HepG2 (cell line): Measurements from ENCODE around the gene CTNNA1. TPM values are rescaled to one million over a fixed set of nuclear protein-coding genes. Genes with fewer than 3 reads are reported as not detected.

Experiments
- AKAP8 ChIP-seq: sonication (generic); formaldehyde crosslinking; IDR thresholded peaks from 2 replicates; pipeline ENCODE4 v1.5.1; 2020; ENCODE audit warnings: mild to moderate bottlenecking, missing genetic modification reagents
- CENPX ChIP-seq: sonication (generic); formaldehyde crosslinking; IDR thresholded peaks from 2 replicates; pipeline ENCODE4 v1.9.0; 2021; ENCODE audit warnings: mild to moderate bottlenecking, missing genetic modification reagents, moderate library complexity
- GABPA ChIP-seq, 2 experiments: IDR thresholded peaks; 2 replicates each; pipeline ENCODE4 v1.6.1; 2011 to 2016; ENCODE audit warnings: low read depth in 2 of 2, low read length in 1 of 2, missing biosample characterization in 1 of 2, missing genetic modification characterization in 1 of 2
- HMG20A ChIP-seq: IDR thresholded peaks from 2 replicates; pipeline ENCODE4 v1.6.1; 2016; ENCODE audit warnings: borderline replicate concordance
- NFKBIZ ChIP-seq: IDR thresholded peaks from 2 replicates; pipeline ENCODE4 v1.6.1; 2018; ENCODE audit warnings: missing genetic modification reagents, missing compliant biosample characterization
- PHB2 ChIP-seq: fragments of 450-650 bp; IDR thresholded peaks from 2 replicates; pipeline ENCODE4 v1.6.1; 2018; ENCODE audit not compliant: partially characterized antibody
- RAD51 ChIP-seq: fragments of 450-650 bp; IDR thresholded peaks from 2 replicates; pipeline ENCODE4 v1.6.1; 2016; ENCODE audit warnings: borderline replicate concordance
- REXO4 ChIP-seq: sonication (generic); formaldehyde crosslinking; IDR thresholded peaks from 2 replicates; pipeline ENCODE4 v1.8.0; 2022; ENCODE audit warnings: missing genetic modification reagents, mild to moderate bottlenecking, borderline replicate concordance
- RXRB ChIP-seq: IDR thresholded peaks from 2 replicates; pipeline ENCODE4 v1.6.1; 2016; ENCODE audit warnings: borderline replicate concordance, missing genetic modification reagents, missing compliant biosample characterization
- SALL2 ChIP-seq: sonication (generic); formaldehyde crosslinking; IDR thresholded peaks from 2 replicates; pipeline ENCODE4 v1.8.1; 2023; ENCODE audit warnings: mild to moderate bottlenecking, missing genetic modification reagents, inconsistent platforms
- SOX6 ChIP-seq, 2 experiments: fragments of 450-650 bp in 1 of 2; sonication (generic) in 1 of 2; formaldehyde crosslinking in 1 of 2; IDR thresholded peaks; 2 replicates each; pipeline versions ENCODE4 v1.4.0 to v1.6.1; 2017 to 2020; ENCODE audit warnings: antibody characterized with exemption in 1 of 2, mild to moderate bottlenecking in 1 of 2, missing genetic modification reagents in 1 of 2
- TARDBP ChIP-seq: sonication (generic); formaldehyde crosslinking; IDR thresholded peaks from 2 replicates; pipeline ENCODE4 v1.8.0; 2022; ENCODE audit warnings: mild to moderate bottlenecking, missing genetic modification reagents
- TFDP1 ChIP-seq: IDR thresholded peaks from 2 replicates; pipeline ENCODE4 v1.6.1; 2016; ENCODE audit warnings: missing compliant biosample characterization, missing genetic modification reagents, borderline replicate concordance
- ZBTB4 ChIP-seq: sonication (generic); formaldehyde crosslinking; IDR thresholded peaks from 2 replicates; pipeline ENCODE4 v1.4.0; 2020; ENCODE audit warnings: missing genetic modification reagents, mild to moderate bottlenecking, borderline replicate concordance
- ZBTB7A ChIP-seq: sonication (generic); formaldehyde crosslinking; IDR thresholded peaks from 2 replicates; pipeline ENCODE4 v1.8.0; 2022; ENCODE audit warnings: mild to moderate bottlenecking, missing genetic modification reagents
- ZMYM2 ChIP-seq: sonication (generic); formaldehyde crosslinking; IDR thresholded peaks from 2 replicates; pipeline ENCODE4 v1.8.0; 2022; ENCODE audit warnings: mild to moderate bottlenecking, missing genetic modification reagents
- ZNF251 ChIP-seq: sonication (generic); formaldehyde crosslinking; IDR thresholded peaks from 2 replicates; pipeline ENCODE4 v1.9.0; 2021; ENCODE audit warnings: mild to moderate bottlenecking, missing genetic modification reagents
- ZNF292 ChIP-seq: sonication (generic); formaldehyde crosslinking; IDR thresholded peaks from 2 replicates; pipeline ENCODE4 v1.8.1; 2022; ENCODE audit warnings: mild to moderate bottlenecking, low read depth, missing genetic modification reagents, borderline replicate concordance
- ZNF383 ChIP-seq: sonication (generic); formaldehyde crosslinking; IDR thresholded peaks from 2 replicates; pipeline ENCODE4 v1.4.0; 2020; ENCODE audit warnings: missing genetic modification reagents, mild to moderate bottlenecking, borderline replicate concordance
- ZNF747 ChIP-seq: sonication (generic); formaldehyde crosslinking; IDR thresholded peaks from 2 replicates; pipeline ENCODE4 v1.8.1; 2023; ENCODE audit warnings: missing genetic modification reagents, mild to moderate bottlenecking, borderline replicate concordance
- ZNF879 ChIP-seq: sonication (generic); formaldehyde crosslinking; IDR thresholded peaks from 2 replicates; pipeline ENCODE4 v1.8.1; 2023; ENCODE audit warnings: missing genetic modification reagents
- polyA plus RNA-seq, 8 experiments: library from polyadenylated mRNA; depleted of rRNA in 3 of 8; stranded (reverse) in 7 of 8; unstranded in 1 of 8; fragments of >200 nt; fragmentation: Illumina TruSeq in 4 of 8; extraction: Trizol in 4 of 8; gene quantifications; 2 replicates each; pipeline versions ENCODE4 v1.2.1 to v1.2.3, GENCODE V29; 2011 to 2016; ENCODE audit warnings: low read depth in 4 of 8, missing spikeins in 1 of 8, mixed read lengths in 1 of 8; ENCODE audit not compliant: insufficient read depth in 1 of 8
- total RNA-seq, 5 experiments: library from RNA; depleted of rRNA; stranded (reverse); fragments of >200 nt; fragmentation: Illumina TruSeq; extraction: Trizol; gene quantifications; 2 replicates each; pipeline ENCODE4 v1.2.3, GENCODE V29; 2016; ENCODE audit warnings: low read depth in 1 of 5

Gene CTNNA1
- total and polyA plus RNA-seq, 2 of the 13 experiments (the other 11 are each of a cell fraction or from before 2014, with no cell fraction given) = 66.8 to 162 TPM

GRCh38 chr5:138725818-138726416 is 27.3 kb upstream of the CTNNA1 start (continued):
- no peak for TF ChIP-seq ZMYM2 (CRISPR knock-in tag)
- no peak; the same call in 1 of the 2 replicates for TF ChIP-seq ZNF879 (CRISPR knock-in tag)
- no peak for TF ChIP-seq GABPA (IDR thresholded peaks at IDR 0.05; ENCODE audit: low read depth, low read length)
- TF ChIP-seq GABPA (CRISPR knock-in tag; IDR thresholded peaks at IDR 0.05; ENCODE audit: low read depth) = no peak
- TF ChIP-seq PHB2 = no peak
- TF ChIP-seq RXRB (CRISPR knock-in tag) = peak; percentile 44; the same call in 1 of the 2 replicates
- no peak for TF ChIP-seq ZBTB4 (CRISPR knock-in tag)
- no peak for TF ChIP-seq SALL2 (CRISPR knock-in tag)
- no peak for TF ChIP-seq ZNF383
- no peak for TF ChIP-seq REXO4
- no peak for TF ChIP-seq RAD51
- no peak; the same call in 1 of the 2 replicates for TF ChIP-seq NFKBIZ (CRISPR knock-in tag)
- TF ChIP-seq CENPX (CRISPR knock-in tag) = no peak
- TF ChIP-seq HMG20A = 0 out of 2 replicates have a peak, but pooled peaks have one; percentile 7
- no peak for TF ChIP-seq ZNF292
- no peak for TF ChIP-seq ZNF747
- TF ChIP-seq AKAP8 = no peak
- TF ChIP-seq TFDP1 (CRISPR knock-in tag) = no peak
- TF ChIP-seq TARDBP (CRISPR knock-in tag) = peak; percentile 32; the same call in 1 of the 2 replicates
- no peak for TF ChIP-seq ZNF251 (CRISPR knock-in tag)
- no peak for TF ChIP-seq SOX6 (IDR thresholded peaks at IDR 0.05)
- TF ChIP-seq SOX6 (CRISPR knock-in tag; IDR thresholded peaks at IDR 0.05) = 0 out of 2 replicates have a peak, but pooled peaks have one; percentile 35
- TF ChIP-seq ZBTB7A = no peak
